ENCODE results near the gene THBS3.

DNA sequence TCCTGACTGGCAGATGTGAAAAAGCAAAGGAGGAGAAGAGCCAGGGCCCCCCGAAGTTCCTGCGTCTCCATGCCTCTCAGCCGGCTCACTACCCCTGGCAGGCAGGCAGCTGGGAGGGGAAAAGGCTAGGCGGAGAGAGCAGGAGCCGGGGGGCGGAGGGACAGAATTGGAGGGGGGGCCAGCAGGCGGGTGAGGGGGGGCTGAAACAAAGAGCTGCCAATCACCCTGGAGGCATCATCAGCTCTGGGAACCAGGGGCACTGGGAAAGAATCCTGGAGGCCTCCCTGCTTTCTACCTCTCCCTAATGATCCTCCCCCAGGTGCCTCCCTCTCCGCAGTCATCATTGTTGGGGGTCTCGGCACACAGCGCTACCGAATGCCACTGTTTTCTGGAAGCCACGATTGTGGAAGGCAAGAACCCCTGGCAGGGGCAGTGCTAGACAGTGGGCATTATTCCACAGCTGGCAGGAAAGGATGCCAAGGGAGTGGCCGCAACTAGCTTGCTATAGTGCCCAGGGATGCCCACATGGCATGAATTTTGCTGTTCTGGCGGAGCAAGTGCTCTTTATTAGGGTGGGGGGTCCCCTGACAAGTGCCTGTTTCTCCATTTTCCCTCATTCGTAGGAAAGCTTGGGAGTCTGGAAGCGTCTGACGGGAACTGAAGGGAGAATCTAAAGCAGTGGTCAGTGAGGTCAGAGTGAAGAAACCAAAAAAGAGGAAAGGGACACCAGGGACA, at the start of gene THBS3:
- TF ChIP-seq CTCF (conservative IDR thresholded peaks at IDR 0.05; ENCODE audit: low read depth, low read length) = no peak
- no peak for TF ChIP-seq RAD21 (IDR thresholded peaks at IDR 0.05; ENCODE audit: low read length)
- TF ChIP-seq MAFK (IDR thresholded peaks at IDR 0.05; ENCODE audit: low read depth, low read length) = no peak
- no peak for TF ChIP-seq CEBPB (IDR thresholded peaks at IDR 0.05; ENCODE audit: low read depth, low read length)
- TF ChIP-seq, protein P1, sequence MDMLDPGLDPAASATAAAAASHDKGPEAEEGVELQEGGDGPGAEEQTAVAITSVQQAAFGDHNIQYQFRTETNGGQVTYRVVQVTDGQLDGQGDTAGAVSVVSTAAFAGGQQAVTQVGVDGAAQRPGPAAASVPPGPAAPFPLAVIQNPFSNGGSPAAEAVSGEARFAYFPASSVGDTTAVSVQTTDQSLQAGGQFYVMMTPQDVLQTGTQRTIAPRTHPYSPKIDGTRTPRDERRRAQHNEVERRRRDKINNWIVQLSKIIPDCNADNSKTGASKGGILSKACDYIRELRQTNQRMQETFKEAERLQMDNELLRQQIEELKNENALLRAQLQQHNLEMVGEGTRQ (IDR thresholded peaks at IDR 0.05; ENCODE audit: low read depth, low read length) = no peak
- TF ChIP-seq SMC3 (IDR thresholded peaks at IDR 0.05; ENCODE audit: low read depth, low read length) = no peak
